HepG2 (cell line): Measurements from ENCODE around the gene SLX4.

ENCODE experiments used
- CAMTA2 ChIP-seq: sonication (generic); formaldehyde crosslinking; IDR thresholded peaks from 2 replicates; pipeline ENCODE4 v1.4.0; 2020; ENCODE audit warnings: mild to moderate bottlenecking, missing genetic modification reagents, borderline replicate concordance
- CTCF ChIP-seq: sonication (generic); formaldehyde crosslinking; IDR thresholded peaks from 2 replicates; pipeline ENCODE4 v1.5.0; 2020; ENCODE audit warnings: mild to moderate bottlenecking, missing genetic modification reagents, moderate library complexity
- DDIT3 ChIP-seq: sonication (generic); formaldehyde crosslinking; IDR thresholded peaks from 2 replicates; pipeline ENCODE4 v1.4.0; 2020; ENCODE audit warnings: mild to moderate bottlenecking, missing genetic modification reagents
- MYNN ChIP-seq: sonication (generic); formaldehyde crosslinking; IDR thresholded peaks from 2 replicates; pipeline ENCODE4 v1.4.0; 2020; ENCODE audit warnings: mild to moderate bottlenecking, low read depth, missing genetic modification reagents
- NONO ChIP-seq, 2 experiments: fragments of 450-650 bp in 1 of 2; sonication (generic) in 1 of 2; formaldehyde crosslinking in 1 of 2; IDR thresholded peaks in 1 of 2; conservative IDR thresholded peaks in 1 of 2; 2 replicates each; pipeline versions ENCODE4 v1.6.1 to v1.8.0; 2017 to 2022; ENCODE audit warnings: mild to moderate bottlenecking in 1 of 2, missing genetic modification reagents in 1 of 2, moderate library complexity in 1 of 2
- POLR2A ChIP-seq, 2 experiments: IDR thresholded peaks; 2 replicates each; pipeline ENCODE4 v1.6.1; 2011; ENCODE audit warnings: low read depth in 2 of 2, low read length in 2 of 2, mild to moderate bottlenecking in 1 of 2, moderate library complexity in 1 of 2; ENCODE audit not compliant: insufficient read depth in 1 of 2
- REST ChIP-seq, 2 experiments: IDR thresholded peaks; 2 replicates each; pipeline ENCODE4 v1.6.1; 2011 to 2012; ENCODE audit warnings: low read length in 2 of 2, borderline replicate concordance in 1 of 2, low read depth in 1 of 2, mild to moderate bottlenecking in 1 of 2, moderate library complexity in 1 of 2
- ZNF329 ChIP-seq: sonication (generic); formaldehyde crosslinking; IDR thresholded peaks from 2 replicates; pipeline ENCODE4 v1.9.0; 2021; ENCODE audit warnings: low read depth, mild to moderate bottlenecking, missing genetic modification reagents
- ZNF350 ChIP-seq: sonication (generic); formaldehyde crosslinking; IDR thresholded peaks from 2 replicates; pipeline ENCODE4 v1.4.0; 2020; ENCODE audit warnings: mild to moderate bottlenecking, low read depth, missing genetic modification reagents, borderline replicate concordance
- ZSCAN5A ChIP-seq: sonication (generic); formaldehyde crosslinking; IDR thresholded peaks from 2 replicates; pipeline ENCODE4 v1.8.0; 2022; ENCODE audit warnings: mild to moderate bottlenecking, missing genetic modification reagents, borderline replicate concordance
- ZSCAN9 ChIP-seq: IDR thresholded peaks from 2 replicates; pipeline ENCODE4 v1.6.1; 2016; ENCODE audit warnings: borderline replicate concordance

GRCh38 chr16:3564889-3565141, 46.6 kb downstream of the SLX4 start:
- TF ChIP-seq ZSCAN9 (CRISPR knock-in tag) = no peak
- no peak for TF ChIP-seq CTCF (CRISPR knock-in tag)
- TF ChIP-seq ZNF350 (CRISPR knock-in tag) = no peak
- TF ChIP-seq ZSCAN5A (CRISPR knock-in tag) = no peak
- no peak for TF ChIP-seq REST (IDR thresholded peaks at IDR 0.05; ENCODE audit: borderline replicate concordance in 1 of 2, low read depth in 1 of 2, low read length in 2 of 2)
- no peak for TF ChIP-seq POLR2A (IDR thresholded peaks at IDR 0.05; ENCODE audit: insufficient read depth in 1 of 2, low read depth in 2 of 2, low read length in 2 of 2)
- TF ChIP-seq DDIT3 = no peak
- TF ChIP-seq ZNF329 (CRISPR knock-in tag) = no peak
- no peak for TF ChIP-seq MYNN (CRISPR knock-in tag)
- no peak for TF ChIP-seq CAMTA2 (CRISPR knock-in tag)
- TF ChIP-seq NONO (IDR thresholded peaks at IDR 0.05) = no peak
- no peak for TF ChIP-seq NONO (CRISPR knock-in tag; conservative IDR thresholded peaks at IDR 0.05)
